HepG2 (cell line): ENCODE data around the gene FOSL2. TPM values are rescaled to one million over a fixed set of nuclear protein-coding genes. Genes with fewer than 3 reads are reported as not detected.

Experiments
- ATAC-seq: fragments of 200-7000 bp; cut with Tn5 transposase; 3 replicates; pipeline ENCODE4 v1.9.1; 2020; ENCODE audit warnings: mild to moderate bottlenecking, moderate library complexity
- BruUV-seq: library from RNA; stranded (reverse); fragments of 400-500 nt; replicated peaks from 2 replicates; lab custom pipeline; 2021; lab: Mats Ljungman, UMichigan
- CTCF ChIA-PET: fragments of 300-600 bp; formaldehyde crosslinking; extraction: SDS; loops from one replicate; lab custom pipeline; 2021; ENCODE audit warnings: low total read pairs, inconsistent platforms, low intra/inter-chr PET ratio; lab: Yijun Ruan, JAX
- POLR2A ChIA-PET: fragments of 350-600 bp; sonication (Branson Sonifier 250); formaldehyde crosslinking; loops from one replicate; lab custom pipeline; 2020; ENCODE audit warnings: antibody characterized with exemption, inconsistent platforms; lab: Yijun Ruan, JAX
- DNase-seq: peaks from one replicate; pipeline ENCODE4 v3.0.0-alpha.2; 2015; ENCODE audit warnings: low spot score
- FAIRE-seq: peaks from 3 replicates; lab custom pipeline; 2011; peaks lifted over from hg19 to GRCh38; lab: Jason Lieb, UNC
- H2AFZ ChIP-seq: one replicate; pipeline ENCODE4 v1.6.1; 2011; ENCODE audit warnings: low read length, inconsistent platforms
- H3K27ac ChIP-seq: fragments of 300-600 bp; 3 replicates; pipeline ENCODE4 v1.8.0; 2011; ENCODE audit warnings: mixed run types, mild to moderate bottlenecking, mixed read lengths, low read length, inconsistent platforms; ENCODE audit not compliant: insufficient read depth; ENCODE audit errors: extremely low read length
- H3K27me3 ChIP-seq, 2 experiments: fragments of 200-600 bp in 1 of 2; 2 replicates in 1 of 2; 3 replicates in 1 of 2; pipeline versions ENCODE4 v1.6.0 to v1.8.0; 2011; ENCODE audit warnings: low read length in 2 of 2, mild to moderate bottlenecking in 2 of 2, moderate library complexity in 2 of 2, inconsistent platforms in 1 of 2; ENCODE audit not compliant: insufficient read depth in 2 of 2, control insufficient read depth in 1 of 2
- H3K36me3 ChIP-seq, 2 experiments: fragments of 200-600 bp in 1 of 2; replicated peaks in 1 of 2; 2 replicates in 1 of 2; 3 replicates in 1 of 2; pipeline versions ENCODE4 v1.5.1 to v1.8.0; 2011; ENCODE audit warnings: low read length in 2 of 2, inconsistent platforms in 1 of 2; ENCODE audit not compliant: insufficient read depth in 2 of 2, control insufficient read depth in 1 of 2
- H3K4me1 ChIP-seq: 2 replicates; pipeline ENCODE4 v1.5.1; 2012; ENCODE audit warnings: low read length, inconsistent platforms; ENCODE audit not compliant: insufficient read depth
- H3K4me2 ChIP-seq: 2 replicates; pipeline ENCODE4 v1.6.0; 2011; ENCODE audit warnings: low read depth, low read length, inconsistent platforms
- H3K4me3 ChIP-seq, 3 experiments: fragments of 200-600 bp in 1 of 3; sonication (generic), shearing (Covaris generic) in 1 of 3; replicated peaks in 1 of 3; 2 replicates each; pipeline ENCODE4 v1.5.1; 2011 to 2016; ENCODE audit warnings: low read length in 3 of 3, inconsistent platforms in 2 of 3, low read depth in 2 of 3, mild to moderate bottlenecking in 2 of 3, control low read depth in 1 of 3, mixed read lengths in 1 of 3; ENCODE audit not compliant: insufficient read depth in 1 of 3
- H3K79me2 ChIP-seq: one replicate; pipeline ENCODE4 v1.6.1; 2011; ENCODE audit warnings: low read length, inconsistent platforms; ENCODE audit not compliant: insufficient read depth
- H3K9ac ChIP-seq: 2 replicates; pipeline ENCODE4 v1.6.0; 2011; ENCODE audit warnings: mild to moderate bottlenecking, low read depth, low read length, inconsistent platforms; ENCODE audit not compliant: insufficient read depth
- H3K9me3 ChIP-seq: 2 replicates; pipeline ENCODE4 v1.5.1; 2012; ENCODE audit warnings: mild to moderate bottlenecking, low read length
- H4K20me1 ChIP-seq: 2 replicates; pipeline ENCODE4 v1.6.0; 2011; ENCODE audit warnings: inconsistent platforms, mild to moderate bottlenecking, low read length, moderate library complexity; ENCODE audit not compliant: insufficient read depth
- CBX1 ChIP-seq: IDR thresholded peaks from one replicate; pipeline ENCODE4 v1.6.1; 2016; ENCODE audit warnings: antibody characterized with exemption, low read depth
- HES4 ChIP-seq: sonication (generic); formaldehyde crosslinking; IDR thresholded peaks from 2 replicates; pipeline ENCODE4 v1.9.0; 2021; ENCODE audit warnings: mild to moderate bottlenecking, missing genetic modification reagents, borderline replicate concordance
- HHEX ChIP-seq: IDR thresholded peaks from 2 replicates; pipeline ENCODE4 v1.6.1; 2016; ENCODE audit warnings: control low read depth
- NFE2L1 ChIP-seq: sonication (generic); formaldehyde crosslinking; IDR thresholded peaks from 2 replicates; pipeline ENCODE4 v1.4.0; 2020; ENCODE audit warnings: missing genetic modification reagents, mild to moderate bottlenecking, borderline replicate concordance
- POLR2A ChIP-seq, 2 experiments: IDR thresholded peaks; 2 replicates each; pipeline ENCODE4 v1.6.1; 2011; ENCODE audit warnings: low read depth in 2 of 2, low read length in 2 of 2, mild to moderate bottlenecking in 1 of 2, moderate library complexity in 1 of 2; ENCODE audit not compliant: insufficient read depth in 1 of 2
- RBM22 ChIP-seq: fragments of 200-400 bp; formaldehyde crosslinking; optimal IDR thresholded peaks from 2 replicates; pipeline ENCODE3; 2017; ENCODE audit warnings: mild to moderate bottlenecking, low read length, moderate library complexity
- SSRP1 ChIP-seq: IDR thresholded peaks from 2 replicates; pipeline ENCODE4 v1.6.1; 2016; ENCODE audit warnings: control low read depth
- TEF ChIP-seq: sonication (generic); formaldehyde crosslinking; IDR thresholded peaks from 2 replicates; pipeline ENCODE4 v1.5.0; 2020; ENCODE audit warnings: missing genetic modification reagents
- ZEB1 ChIP-seq: IDR thresholded peaks from 2 replicates; pipeline ENCODE4 v1.6.1; 2012; ENCODE audit warnings: mild to moderate bottlenecking, low read depth, inconsistent platforms; ENCODE audit not compliant: insufficient replicate concordance
- ZNF468 ChIP-seq: sonication (generic); formaldehyde crosslinking; IDR thresholded peaks from 2 replicates; pipeline ENCODE4 v1.8.0; 2022; ENCODE audit warnings: mild to moderate bottlenecking, moderate library complexity, missing genetic modification reagents
- ZNF512 ChIP-seq: sonication (generic); formaldehyde crosslinking; IDR thresholded peaks from 2 replicates; pipeline ENCODE4 v1.4.0; 2020; ENCODE audit warnings: mild to moderate bottlenecking, missing genetic modification reagents
- ZNF598 ChIP-seq: sonication (generic); formaldehyde crosslinking; IDR thresholded peaks from 2 replicates; pipeline ENCODE4 v1.5.1; 2020; ENCODE audit warnings: mild to moderate bottlenecking, missing genetic modification reagents, borderline replicate concordance
- ZNF850 ChIP-seq: sonication (generic); formaldehyde crosslinking; conservative IDR thresholded peaks from 2 replicates; pipeline ENCODE4 v1.9.0; 2021; ENCODE audit warnings: mild to moderate bottlenecking, missing genetic modification reagents
- WGBS: methylation state at CpG from one replicate; pipeline ENCODE4 v1.1.6; 2017; ENCODE audit warnings: low lambda C conversion rate; 5-methylcytosine and 5-hydroxymethylcytosine counted together
- in situ Hi-C: cut with HindIII; loops from 2 replicates; pipeline ENCODE4 v1.10.0; 2017; ENCODE audit warnings: low pct_unique_long_range_greater_than_20kb; ENCODE audit not compliant: extremely low pct_ligation_motif_present
- intact Hi-C: fragments of 100-400 bp; cut with micrococcal nuclease; formaldehyde crosslinking; loops from one replicate; pipeline ENCODE4 v1.10.0; 2022; ENCODE audit not compliant: unreplicated experiment
- polyA plus RNA-seq, 8 experiments: library from polyadenylated mRNA; depleted of rRNA in 3 of 8; stranded (reverse) in 7 of 8; unstranded in 1 of 8; fragments of >200 nt; fragmentation: Illumina TruSeq in 4 of 8; extraction: Trizol in 4 of 8; gene quantifications; 2 replicates each; pipeline versions ENCODE4 v1.2.1 to v1.2.3, GENCODE V29; 2011 to 2016; ENCODE audit warnings: low read depth in 4 of 8, missing spikeins in 1 of 8, mixed read lengths in 1 of 8; ENCODE audit not compliant: insufficient read depth in 1 of 8
- total RNA-seq, 5 experiments: library from RNA; depleted of rRNA; stranded (reverse); fragments of >200 nt; fragmentation: Illumina TruSeq; extraction: Trizol; gene quantifications; 2 replicates each; pipeline ENCODE4 v1.2.3, GENCODE V29; 2016; ENCODE audit warnings: low read depth in 1 of 5

Gene FOSL2
- total and polyA plus RNA-seq, 2 of the 13 experiments (the other 11 are each of a cell fraction or from before 2014, with no cell fraction given): 3.4 to 18.1 TPM

GRCh38 chr2:28414583-28414982, 21.9 kb downstream of the FOSL2 start:
- TF ChIP-seq POLR2A (IDR thresholded peaks at IDR 0.05; ENCODE audit: insufficient read depth in 1 of 2, low read depth in 2 of 2, low read length in 2 of 2): 0 out of 4 replicates have a peak, but pooled peaks of 1 of the 2 experiments have one; percentile 12
- peak; percentile 35 for TF ChIP-seq RBM22
- TF ChIP-seq ZNF468 (CRISPR knock-in tag): no peak
- TF ChIP-seq SSRP1 (CRISPR knock-in tag): no peak
- TF ChIP-seq HES4 (CRISPR knock-in tag): no peak
- no peak for TF ChIP-seq ZNF850 (CRISPR knock-in tag)
- no peak for TF ChIP-seq CBX1
- no peak for TF ChIP-seq ZNF512 (CRISPR knock-in tag)
- TF ChIP-seq HHEX (CRISPR knock-in tag): no peak
- TF ChIP-seq NFE2L1 (CRISPR knock-in tag): no peak
- TF ChIP-seq ZNF598 (CRISPR knock-in tag): no peak
- TF ChIP-seq TEF (CRISPR knock-in tag): no peak
- TF ChIP-seq ZEB1: no peak
- TF ChIP-seq, all 625 proteins: peak for 2
- ChIA-PET CTCF (no interaction called here), POLR2A (no interaction called here)
- H3K4me2 ChIP-seq: no peak overlapping the region
- in situ Hi-C loops (no loop called here), intact Hi-C loops (no loop called here)
- H2AFZ ChIP-seq: no peak overlapping the region
- no peak overlapping the region for H3K9ac ChIP-seq
- DNase-seq (no peak), FAIRE-seq (no peak), ATAC-seq (no peak)
- H3K27me3 ChIP-seq: no peaks in the 10 kb centered on the region
- 82% methylated on average over 5 of the region's 5 CpGs for WGBS
- BruUV-seq: no TSS peak
- H4K20me1 ChIP-seq: peaks cover 22% of the 10 kb centered on the region; the same call in 1 of the 2 replicates
- no peak overlapping the region for H3K4me3 ChIP-seq
- H3K4me1 ChIP-seq: peaks cover 9% of the 10 kb centered on the region
- peaks cover 31 to 40% of the 10 kb centered on the region in 2 experiments for H3K36me3 ChIP-seq
- no peak overlapping the region for H3K27ac ChIP-seq
- H3K79me2 ChIP-seq: no peaks in the 10 kb centered on the region
- H3K9me3 ChIP-seq: no peaks in the 10 kb centered on the region
